NCI-H460 (cell line): ENCODE data around the gene TSPAN8. TPM values are rescaled to one million over a fixed set of nuclear protein-coding genes. Genes with fewer than 3 reads are reported as not detected.
"Not testable (repeated sequence)": the region's sequence is repeated elsewhere in the genome, so short reads cannot be mapped to it uniquely, and the experiment has no call there.

ENCODE experiments used
- DNase-seq: peaks from one replicate; pipeline ENCODE4 v3.0.0-alpha.2; 2016; ENCODE audit warnings: low read depth; ENCODE audit errors: extremely low read depth
- polyA plus RNA-seq: library from polyadenylated mRNA; depleted of rRNA; stranded (reverse); fragments of >200 nt; gene quantifications from 2 replicates; pipeline ENCODE4 v1.2.3, GENCODE V29; 2014; cell fraction: nucleus; rRNA removed
- total RNA-seq: library from RNA; depleted of rRNA; stranded (reverse); fragments of >200 nt; shearing (Covaris generic); gene quantifications from 2 replicates; pipeline ENCODE4 v1.2.3, GENCODE V29; 2014; rRNA removed

Gene TSPAN8
- 39.5 and 39.6 TPM in 2 replicates for total RNA-seq
- 64.5 TPM in 2 replicates for polyA plus RNA-seq

GRCh38 chr12:71157601-71158233 is at the start of gene TSPAN8:
Gene TSPAN8, minus strand, starts transcription at chr12:71157999. Its CDS starts 321 bp downstream, at chr12:71157678.
- DNase-seq, result no peak

DNA sequence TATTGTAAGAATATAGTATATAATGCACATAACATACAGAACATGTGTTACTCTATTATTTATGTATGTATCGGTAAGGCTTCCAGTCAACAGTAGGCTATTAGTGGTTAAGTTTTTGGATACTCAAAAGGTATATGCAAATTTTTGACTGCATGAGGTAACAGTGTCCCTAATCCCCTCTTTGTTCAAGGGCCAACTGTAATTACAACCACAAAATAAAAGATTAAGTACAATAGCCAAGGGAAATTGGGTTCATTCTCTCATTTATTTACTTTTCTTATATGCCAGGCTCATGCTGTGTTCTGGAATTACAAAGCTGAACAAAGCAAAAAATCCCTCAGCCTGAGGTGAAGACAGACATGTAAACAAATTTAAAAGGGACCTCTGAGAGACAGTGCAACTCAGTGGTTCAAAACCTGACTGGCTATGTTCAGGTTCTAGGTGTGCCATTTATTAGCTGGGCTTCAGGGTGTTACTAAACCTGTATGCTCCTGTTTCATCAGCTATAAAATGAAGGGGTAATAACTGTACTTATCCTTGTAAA is 43.4 kb upstream of the TSPAN8 start:
- no peak for DNase-seq

GRCh38 chr12:71200706-71201105 is 42.9 kb upstream of the TSPAN8 start:
- DNase-seq, result no peak

DNA sequence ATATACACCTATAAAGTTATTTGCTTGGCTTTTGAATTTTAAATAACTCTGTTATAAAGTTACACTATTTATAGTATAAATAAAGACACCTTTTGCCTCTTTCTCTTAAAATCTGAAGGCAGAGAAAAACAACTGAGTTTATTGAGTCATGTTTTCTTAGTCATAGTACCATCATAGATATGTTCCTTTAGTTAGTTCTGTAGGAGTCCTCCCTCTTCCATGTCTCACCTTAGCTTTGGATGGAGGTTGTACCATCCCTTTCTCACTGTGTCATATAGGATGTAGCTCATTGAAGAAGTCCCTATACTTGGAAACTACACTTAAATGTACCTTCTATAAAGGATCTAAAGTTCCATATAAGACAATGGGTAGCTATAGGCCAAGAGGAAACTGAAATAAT is 39.7 kb upstream of the TSPAN8 start:
- no peak for DNase-seq

- no peak for DNase-seq
Measured at GRCh38 chr12:71195338-71195896, 37.6 kb upstream of the TSPAN8 start.

- no peak for DNase-seq
Measured at GRCh38 chr12:71194657-71195056, 36.9 kb upstream of the TSPAN8 start.

- DNase-seq, result no peak
Measured at GRCh38 chr12:71193041-71193440, 35.2 kb upstream of the TSPAN8 start.

- no peak for DNase-seq
Measured at GRCh38 chr12:71191509-71192196, 33.9 kb upstream of the TSPAN8 start.

DNA sequence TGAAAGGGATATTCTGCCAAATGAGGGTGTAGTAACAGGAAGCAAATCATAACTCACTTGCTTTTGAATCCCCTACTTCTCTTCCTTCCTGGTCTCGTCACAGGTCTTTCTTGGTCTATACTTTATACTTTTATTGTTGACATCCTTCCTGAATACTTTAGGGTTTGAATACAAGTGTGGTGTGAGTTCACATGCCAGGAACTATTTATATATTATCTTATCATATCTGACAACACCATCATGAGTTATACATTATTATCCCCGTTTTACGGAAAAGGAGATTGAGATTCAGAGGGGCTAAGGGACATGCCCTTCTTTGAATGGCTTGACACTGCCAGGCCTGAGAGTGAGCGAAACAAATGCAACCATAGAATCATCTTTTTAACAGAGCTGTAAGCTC is 33.0 kb upstream of the TSPAN8 start:
- no peak for DNase-seq

DNA sequence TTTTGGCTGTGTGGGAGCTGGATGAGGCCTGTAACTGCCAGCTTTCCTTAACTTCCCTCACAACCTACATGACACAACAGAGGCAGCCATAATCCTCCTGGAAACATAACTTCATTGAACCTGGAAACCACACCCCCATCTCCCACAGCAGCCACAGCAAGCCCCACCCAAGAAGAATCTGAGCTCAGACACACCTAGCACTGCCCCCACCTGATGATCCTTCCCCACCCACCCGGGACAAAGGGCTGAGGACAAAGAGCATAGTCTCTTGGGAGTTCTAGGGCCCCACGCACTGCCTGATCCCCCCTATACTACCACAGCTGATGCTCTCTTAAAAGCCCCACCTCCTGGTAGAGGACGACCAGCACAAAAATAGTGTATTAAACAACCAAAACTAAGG is 29.6 kb upstream of the TSPAN8 start:
- no peak for DNase-seq

- no peak for DNase-seq
Measured at GRCh38 chr12:71186571-71187288, 28.9 kb upstream of the TSPAN8 start.

GRCh38 chr12:71183846-71184245 is 26.0 kb upstream of the TSPAN8 start:
- DNase-seq, result no peak

GRCh38 chr12:71183018-71183417 is 25.2 kb upstream of the TSPAN8 start:
- no peak for DNase-seq

GRCh38 chr12:71178162-71178561 is 20.4 kb upstream of the TSPAN8 start:
- no peak for DNase-seq

- no peak for DNase-seq
Measured at GRCh38 chr12:71174825-71175224, 17.0 kb upstream of the TSPAN8 start.

DNA sequence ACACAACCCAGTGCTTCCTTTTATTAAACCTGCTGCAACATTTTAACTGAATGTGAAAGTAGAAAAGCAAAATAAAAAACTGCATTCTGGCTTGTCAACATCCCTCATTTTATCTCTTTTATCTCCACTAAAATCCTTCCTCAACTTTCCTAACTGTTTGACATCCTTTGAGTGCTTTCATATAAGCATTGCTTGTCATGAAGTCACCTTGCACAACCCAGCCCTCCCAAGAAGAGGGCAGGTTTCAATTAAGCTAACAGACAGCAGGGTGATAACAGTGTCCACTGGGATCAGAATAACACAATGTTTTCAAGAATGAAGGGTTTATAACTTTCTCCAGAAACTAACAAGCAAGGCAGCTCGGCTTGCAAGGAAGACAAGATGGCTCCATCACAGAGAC is 16.3 kb upstream of the TSPAN8 start:
- DNase-seq, result no peak

GRCh38 chr12:71170456-71170855 is 12.7 kb upstream of the TSPAN8 start:
- no peak for DNase-seq

DNA sequence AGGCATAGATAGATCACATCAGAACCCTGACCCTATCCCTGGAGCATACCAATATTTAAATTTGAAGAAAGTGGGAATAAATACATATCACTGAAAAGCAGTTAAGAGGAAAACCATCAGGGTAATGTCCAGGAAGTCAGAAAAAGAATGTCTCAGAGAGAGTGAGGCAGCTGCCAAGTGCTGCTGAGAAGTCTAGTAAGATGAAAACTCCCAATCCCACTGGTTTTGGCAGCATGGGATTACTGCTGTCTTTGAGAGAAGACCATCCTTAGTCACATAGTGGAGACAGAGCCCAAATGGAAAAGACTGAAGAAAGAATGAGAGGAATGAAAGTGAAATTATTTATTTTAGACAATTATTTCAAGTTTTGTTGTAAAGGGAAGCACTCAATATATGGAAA is 11.5 kb upstream of the TSPAN8 start:
- no peak for DNase-seq

GRCh38 chr12:71166862-71167496 is 9.2 kb upstream of the TSPAN8 start:
- no peak for DNase-seq

DNA sequence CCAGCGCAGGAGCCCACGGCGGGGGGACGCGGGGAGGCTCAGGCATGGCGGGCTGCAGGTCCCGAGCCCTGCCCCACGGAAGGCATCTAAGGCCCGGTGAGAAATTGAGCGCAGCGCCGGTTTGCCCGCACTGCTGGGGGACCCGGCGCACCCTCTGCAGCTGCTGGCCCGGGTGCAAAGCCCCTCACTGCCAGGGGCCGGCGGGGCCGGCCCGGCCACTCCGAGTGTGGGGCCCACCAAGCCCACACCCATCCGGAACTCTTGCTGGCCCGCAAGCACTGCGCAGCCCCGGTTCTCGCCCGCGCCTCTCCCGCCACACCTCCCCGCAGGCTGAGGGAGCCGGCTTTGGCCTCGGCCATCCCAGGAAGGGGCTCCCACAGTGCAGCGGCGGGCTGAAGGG is 8.5 kb upstream of the TSPAN8 start:
- DNase-seq, result no peak

DNA sequence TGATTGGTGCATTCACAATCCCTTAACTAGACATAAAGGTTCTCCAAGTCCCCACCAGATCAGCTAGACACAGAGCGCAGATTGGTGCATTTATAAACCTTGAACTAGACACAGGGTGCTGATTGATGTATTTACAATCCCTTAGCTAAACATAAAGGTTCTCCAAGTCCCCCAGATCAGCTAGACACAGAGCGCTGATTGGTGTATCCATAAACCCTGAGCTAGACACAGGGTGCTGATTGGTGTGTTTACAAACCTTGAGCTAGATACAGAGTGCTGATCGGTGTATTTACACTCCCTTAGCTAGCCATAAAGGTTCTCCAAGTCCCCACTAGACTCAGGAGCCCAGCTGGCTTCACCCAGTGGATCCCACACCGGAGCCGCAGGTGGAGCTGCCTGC is 8.0 kb upstream of the TSPAN8 start:
- not testable (repeated sequence) for DNase-seq
